ENCODE results near the gene KIR2DL1.
"Not testable (repeated sequence)": the region's sequence is repeated elsewhere in the genome, so short reads cannot be mapped to it uniquely, and the experiment has no call there.

KIR2DL1 gene

GRCh38 chr19:54771018-54771960, 1.7 kb downstream of the KIR2DL1 start:
- DNase-seq: not testable (repeated sequence)

- DNase-seq: not testable (repeated sequence)
Observed at GRCh38 chr19:54772666-54773065, 3.1 kb downstream of the KIR2DL1 start.

GRCh38 chr19:54775095-54775815, 5.7 kb downstream of the KIR2DL1 start:
- not testable (repeated sequence) for DNase-seq

GRCh38 chr19:54775830-54776229, 6.2 kb downstream of the KIR2DL1 start:
- DNase-seq: not testable (repeated sequence)

GRCh38 chr19:54777851-54778250, 8.3 kb downstream of the KIR2DL1 start:
- DNase-seq: not testable (repeated sequence)

GRCh38 chr19:54778896-54779295, 9.3 kb downstream of the KIR2DL1 start:
- not testable (repeated sequence) for DNase-seq

GRCh38 chr19:54782916-54783315, 13.3 kb downstream of the KIR2DL1 start:
- not testable (repeated sequence) for DNase-seq

GRCh38 chr19:54786091-54786723, 16.6 kb downstream of the KIR2DL1 start:
- DNase-seq: not testable (repeated sequence)

- not testable (repeated sequence) for DNase-seq
Observed at GRCh38 chr19:54788154-54788553, 18.6 kb downstream of the KIR2DL1 start.

- DNase-seq: no peak
Observed at GRCh38 chr19:54790711-54791110, 21.1 kb downstream of the KIR2DL1 start.

GRCh38 chr19:54791476-54791875, 21.9 kb downstream of the KIR2DL1 start:
- no peak for DNase-seq

- DNase-seq: no peak
Observed at GRCh38 chr19:54792814-54793213, 23.2 kb downstream of the KIR2DL1 start.

- DNase-seq: no peak
Observed at GRCh38 chr19:54795758-54796157, 26.2 kb downstream of the KIR2DL1 start.

- DNase-seq: no peak
Observed at GRCh38 chr19:54803410-54803809, 33.8 kb downstream of the KIR2DL1 start, which contains the start of gene KIR2DL4. TSS of gene KIR2DL4 (plus strand) at chr19:54803610. CDS start at chr19:54803652, 42 bp downstream.

GRCh38 chr19:54804101-54804500, 34.5 kb downstream of the KIR2DL1 start:
- no peak for DNase-seq

- DNase-seq: no peak
Observed at GRCh38 chr19:54804571-54804970, 35.0 kb downstream of the KIR2DL1 start.

- DNase-seq: no peak
Observed at GRCh38 chr19:54805665-54806515, 36.3 kb downstream of the KIR2DL1 start.

GRCh38 chr19:54806516-54806838, 36.9 kb downstream of the KIR2DL1 start:
- no peak for DNase-seq

- not testable (repeated sequence) for DNase-seq
Observed at GRCh38 chr19:54814571-54814970, 45.0 kb downstream of the KIR2DL1 start.

- DNase-seq: not testable (repeated sequence)
Observed at GRCh38 chr19:54816251-54816650, 46.7 kb downstream of the KIR2DL1 start, which contains the start of gene KIR3DL1. TSS of gene KIR3DL1 (plus strand) at chr19:54816468.

- no peak for DNase-seq
Observed at GRCh38 chr19:54817670-54818536, 48.3 kb downstream of the KIR2DL1 start.
